Peyer's patch (tissue), 4 donors: ENCODE measurements around the gene CTDSP1.

Source experiments
- CTCF ChIP-seq, 6 experiments: fragments of 450-650 bp in 4 of 6; fragments of 200-600 bp in 2 of 6; sonication (generic) in 1 of 6; IDR thresholded peaks; one replicate each; pipeline ENCODE4 v1.5.1; 2017 to 2019; ENCODE audit warnings: antibody characterized with exemption in 6 of 6, mild to moderate bottlenecking in 3 of 6, moderate library complexity in 1 of 6
- POLR2A ChIP-seq, 2 donors: fragments of 450-650 bp; IDR thresholded peaks; one replicate each; pipeline ENCODE4 v1.5.1; 2017; ENCODE audit warnings: antibody characterized with exemption in 2 of 2, mild to moderate bottlenecking in 2 of 2, moderate library complexity in 2 of 2

GRCh38 chr2:218434456-218434855 lies 34.8 kb downstream of the CTDSP1 start:
- no peak for TF ChIP-seq CTCF (IDR thresholded peaks at IDR 0.05)
- no peak for TF ChIP-seq POLR2A (IDR thresholded peaks at IDR 0.05)
